Activated CD8-positive, alpha-beta T cell treated with anti-CD3 and anti-CD28 coated beads for 36 hours (primary cell): ENCODE results near the gene CFAP300. TPM values are rescaled to one million over a fixed set of nuclear protein-coding genes. Genes with fewer than 3 reads are reported as not detected.

Experiments
- ATAC-seq: fragments of 200-7000 bp; cut with Tn5 transposase; one replicate; pipeline ENCODE4 v1.10.0; 2021; ENCODE audit warnings: mild to moderate bottlenecking, moderate library complexity
- CTCF ChIA-PET: fragments of 350-600 bp; sonication (Branson Sonifier 250); formaldehyde crosslinking; loops from one replicate; lab custom pipeline; 2021; ENCODE audit warnings: antibody characterized with exemption; lab: Charles Lee
- POLR2A ChIA-PET: fragments of 350-600 bp; sonication (Branson Sonifier 250); formaldehyde crosslinking; loops from one replicate; lab custom pipeline; 2021; ENCODE audit warnings: antibody characterized with exemption; lab: Charles Lee
- DNase-seq: peaks from one replicate; pipeline ENCODE4 v3.0.0-alpha.2; 2020
- H3K27ac Mint-ChIP-seq: one replicate; pipeline ENCODE4 v1.8.0; 2021; ENCODE audit warnings: mild to moderate bottlenecking, mixed read lengths
- H3K27me3 Mint-ChIP-seq: one replicate; pipeline ENCODE4 v1.8.0; 2021; ENCODE audit warnings: mixed read lengths
- H3K36me3 Mint-ChIP-seq: one replicate; pipeline ENCODE4 v1.8.0; 2021; ENCODE audit warnings: low read depth, mixed read lengths
- H3K4me1 Mint-ChIP-seq: one replicate; pipeline ENCODE4 v1.8.0; 2021; ENCODE audit warnings: low read depth, mixed read lengths
- H3K4me3 Mint-ChIP-seq: one replicate; pipeline ENCODE4 v1.8.0; 2021; ENCODE audit warnings: mild to moderate bottlenecking, moderate library complexity, mixed read lengths
- H3K9me3 Mint-ChIP-seq: one replicate; pipeline ENCODE4 v1.8.0; 2021; ENCODE audit warnings: mixed read lengths
- intact Hi-C: fragments of 100-400 bp; cut with micrococcal nuclease; formaldehyde crosslinking; loops from one replicate; pipeline ENCODE4 v1.10.0; 2022
- total RNA-seq, 2 experiments: library from RNA; stranded (reverse); gene quantifications; one replicate each; pipeline ENCODE4 v1.2.3, GENCODE V29; 2021
- TF ChIP-seq, protein P1 (sequence below): fragments of 200-600 bp; IDR thresholded peaks from one replicate; pipeline ENCODE4 v1.8.0; 2022; ENCODE audit warnings: antibody characterized with exemption, mild to moderate bottlenecking

CFAP300 gene
- total RNA-seq, 2 experiments from 2014 or later = not detected

DNA sequence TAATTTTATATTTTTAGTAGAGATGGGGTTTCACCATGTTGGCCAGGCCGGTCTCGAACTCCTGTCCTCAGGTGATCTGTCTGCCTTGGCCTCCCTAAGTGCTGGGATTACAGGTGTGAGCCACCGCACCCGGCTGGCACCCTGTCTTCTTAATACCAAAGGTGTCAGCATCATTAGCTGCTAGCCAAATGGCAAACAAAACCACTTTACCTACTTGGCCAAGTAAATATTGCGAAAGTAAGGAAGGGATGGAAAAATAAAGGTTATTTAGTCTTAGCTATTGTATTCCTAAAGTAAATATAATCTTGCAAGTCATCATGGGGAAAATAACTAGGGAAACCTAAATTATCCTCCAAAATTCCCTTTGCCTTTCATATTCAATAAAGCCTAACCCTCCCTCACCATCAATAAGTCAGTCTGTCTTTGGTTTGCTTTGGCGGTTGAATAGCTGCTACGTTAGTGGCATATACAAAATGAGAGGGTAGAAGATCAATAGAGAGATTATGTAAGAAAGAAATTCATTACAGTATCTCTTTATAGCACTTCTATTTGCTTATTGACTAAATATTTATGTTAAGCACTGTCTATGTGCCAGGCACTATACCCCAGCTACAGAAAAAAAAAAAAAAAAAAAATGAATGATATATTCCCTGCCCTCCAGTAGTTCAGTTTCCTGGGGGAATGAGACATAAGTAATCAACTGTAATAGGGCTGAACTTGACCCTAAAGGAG is 40.2 kb upstream of the CFAP300 start:
- POLR2A ChIA-PET = no interaction called here
- intact Hi-C loops = loop anchor here (1.0 to 10.0 kb wide), 2 partner anchors 92 to 147 kb away; partner anchors contain the start of genes ANGPTL5 and CEP126
- no peak overlapping the region for H3K4me3 Mint-ChIP-seq

DNA sequence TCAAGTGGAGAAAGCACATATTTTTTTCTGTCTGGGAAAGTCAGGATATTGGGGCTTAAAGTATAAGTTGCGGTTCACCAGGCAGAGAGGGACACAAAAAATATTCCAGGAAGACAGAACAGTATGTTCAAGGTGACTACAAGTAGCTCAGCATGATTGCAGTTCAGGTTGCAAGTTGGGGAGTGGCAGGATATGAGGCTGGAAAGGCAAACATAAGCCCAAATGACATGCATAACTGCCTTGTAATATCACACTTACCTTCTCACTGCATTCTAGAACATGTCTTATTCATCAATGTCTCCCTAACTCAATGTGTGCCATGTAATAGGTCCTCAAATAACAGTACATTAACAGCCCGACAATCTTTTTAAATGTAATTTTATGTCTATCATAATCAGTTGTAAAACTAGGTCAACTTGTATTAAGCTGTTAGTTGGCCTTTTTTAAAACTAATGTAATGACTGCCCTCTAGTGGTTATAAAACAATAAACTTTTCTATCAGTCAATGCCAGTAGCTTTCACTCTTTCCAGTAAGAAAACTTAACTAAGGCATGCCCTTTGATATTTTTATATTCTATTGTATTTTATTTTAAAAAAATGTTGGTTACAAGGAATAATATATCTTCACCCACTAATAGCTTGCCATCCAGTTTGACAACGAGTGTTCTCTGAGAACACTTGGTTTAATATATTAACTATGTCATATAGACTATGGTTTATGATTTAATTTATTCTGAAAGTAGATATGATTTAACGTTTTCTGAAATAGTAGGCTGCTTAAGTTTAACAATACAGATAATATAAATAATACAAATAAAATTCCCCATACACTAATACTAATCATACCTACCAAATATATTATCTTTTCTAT is 39.4 kb upstream of the CFAP300 start:
- Mint-ChIP-seq H3K27ac (no peak overlapping the region), H3K4me1 (peaks cover 5% of the 10 kb centered on the region), H3K27me3 (peaks cover 8% of the 10 kb centered on the region), H3K9me3 (no peaks in the 10 kb centered on the region), H3K36me3 (no peaks in the 10 kb centered on the region), H3K4me3 (no peak overlapping the region)
- intact Hi-C loops = loop anchor here (1.0 to 10.0 kb wide), 2 partner anchors 93 to 148 kb away; partner anchors contain the start of genes ANGPTL5 and CEP126
- ATAC-seq (peak; percentile 47), DNase-seq (no peak)
- TF ChIP-seq, protein P1, sequence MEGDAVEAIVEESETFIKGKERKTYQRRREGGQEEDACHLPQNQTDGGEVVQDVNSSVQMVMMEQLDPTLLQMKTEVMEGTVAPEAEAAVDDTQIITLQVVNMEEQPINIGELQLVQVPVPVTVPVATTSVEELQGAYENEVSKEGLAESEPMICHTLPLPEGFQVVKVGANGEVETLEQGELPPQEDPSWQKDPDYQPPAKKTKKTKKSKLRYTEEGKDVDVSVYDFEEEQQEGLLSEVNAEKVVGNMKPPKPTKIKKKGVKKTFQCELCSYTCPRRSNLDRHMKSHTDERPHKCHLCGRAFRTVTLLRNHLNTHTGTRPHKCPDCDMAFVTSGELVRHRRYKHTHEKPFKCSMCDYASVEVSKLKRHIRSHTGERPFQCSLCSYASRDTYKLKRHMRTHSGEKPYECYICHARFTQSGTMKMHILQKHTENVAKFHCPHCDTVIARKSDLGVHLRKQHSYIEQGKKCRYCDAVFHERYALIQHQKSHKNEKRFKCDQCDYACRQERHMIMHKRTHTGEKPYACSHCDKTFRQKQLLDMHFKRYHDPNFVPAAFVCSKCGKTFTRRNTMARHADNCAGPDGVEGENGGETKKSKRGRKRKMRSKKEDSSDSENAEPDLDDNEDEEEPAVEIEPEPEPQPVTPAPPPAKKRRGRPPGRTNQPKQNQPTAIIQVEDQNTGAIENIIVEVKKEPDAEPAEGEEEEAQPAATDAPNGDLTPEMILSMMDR = peak; percentile 68
- CTCF ChIA-PET = interaction anchor here (0.6 to 7.2 kb wide), 24 partner anchors 9 to 248 kb away, joined by 3 to 123 read pairs (median 4); partner anchors contain the start of gene CEP126
- POLR2A ChIA-PET = no interaction called here

More for the DNA sequence above, 40.2 kb upstream of the CFAP300 start:
- no peak overlapping the region for H3K27ac Mint-ChIP-seq
- peaks cover 5% of the 10 kb centered on the region for H3K4me1 Mint-ChIP-seq
- H3K27me3 Mint-ChIP-seq = peaks cover 8% of the 10 kb centered on the region
- DNase-seq (no peak), ATAC-seq (no peak)
- H3K9me3 Mint-ChIP-seq = no peaks in the 10 kb centered on the region
- H3K36me3 Mint-ChIP-seq = no peaks in the 10 kb centered on the region
- CTCF ChIA-PET = interaction anchor here (0.6 to 7.2 kb wide), 19 partner anchors 10 to 247 kb away, joined by 3 to 123 read pairs (median 6); partner anchors contain the start of gene CEP126
- TF ChIP-seq, protein P1 = no peak

DNA sequence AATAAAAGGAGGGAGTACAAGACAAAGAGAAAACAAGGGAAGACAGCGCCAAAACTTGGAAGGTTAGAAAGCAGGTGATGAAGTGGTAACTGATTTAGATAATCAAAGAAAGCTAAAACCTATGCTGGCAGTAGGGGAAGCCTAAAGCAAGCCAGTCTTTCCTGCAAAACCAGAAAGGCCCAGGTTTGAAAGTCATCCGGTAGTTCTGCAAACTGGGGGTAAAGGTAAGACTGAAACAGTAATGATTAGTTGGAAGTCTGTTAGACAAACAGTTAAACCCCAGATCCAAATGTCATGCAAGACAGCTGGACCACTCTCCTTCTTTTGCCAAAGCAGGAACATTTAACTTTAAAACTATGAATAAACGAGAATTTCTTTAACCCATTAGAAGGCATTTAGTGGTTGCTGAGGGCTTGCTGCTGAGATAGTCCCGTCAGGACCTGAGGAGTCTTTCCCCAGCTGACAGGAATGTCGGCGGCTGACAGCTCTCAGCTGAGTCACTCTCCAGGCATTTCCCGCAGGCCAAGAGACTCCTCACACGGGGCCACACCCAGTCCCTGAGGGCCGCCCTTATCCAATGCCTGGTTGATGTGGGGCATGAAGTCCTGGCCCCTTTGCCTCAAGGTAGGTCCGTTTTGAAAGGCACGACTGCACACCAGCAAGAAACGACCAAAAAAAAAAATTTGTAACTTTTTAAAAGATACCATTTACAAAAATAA is 36.3 kb upstream of the CFAP300 start:
- Mint-ChIP-seq H3K27ac (no peak overlapping the region), H3K4me1 (no peaks in the 10 kb centered on the region), H3K27me3 (peaks cover 14% of the 10 kb centered on the region), H3K36me3 (no peaks in the 10 kb centered on the region), H3K9me3 (no peaks in the 10 kb centered on the region), H3K4me3 (no peak overlapping the region)
- intact Hi-C loops = no loop called here
- DNase-seq (no peak), ATAC-seq (no peak)
- CTCF ChIA-PET = interaction anchor here (1.0 kb wide), 1 partner anchor 150 kb away, joined by 8 read pairs; no protein-coding TSS in a partner anchor
- TF ChIP-seq, protein P1 = no peak
- POLR2A ChIA-PET = no interaction called here

DNA sequence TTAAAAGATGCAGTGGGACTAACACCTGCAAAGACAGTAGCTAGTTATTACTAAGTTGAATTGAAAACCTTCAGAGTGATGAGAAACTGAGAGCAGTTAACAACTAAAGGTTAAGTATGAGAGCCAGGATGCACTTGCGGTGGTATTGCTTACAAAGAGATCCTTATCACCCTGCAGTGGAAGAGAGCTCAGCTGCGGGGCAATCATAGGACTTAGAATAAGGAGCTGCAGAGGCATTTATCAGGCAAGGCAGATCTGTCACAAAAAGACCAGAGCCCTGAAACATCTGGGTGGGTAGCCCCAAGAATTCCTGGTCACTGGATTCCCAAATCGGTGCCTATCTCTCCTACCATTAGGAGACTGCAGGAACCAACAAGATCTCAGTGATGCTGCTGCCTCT is 34.3 kb upstream of the CFAP300 start:
- H3K4me1 Mint-ChIP-seq = no peaks in the 10 kb centered on the region
- H3K27ac Mint-ChIP-seq = no peak overlapping the region
- no peaks in the 10 kb centered on the region for H3K9me3 Mint-ChIP-seq
- ChIA-PET POLR2A (no interaction called here), CTCF (interaction anchor here (0.9 kb wide), 1 partner anchor 153 kb away, joined by 4 read pairs; no protein-coding TSS in a partner anchor)
- ATAC-seq = peak; percentile 58
- no peaks in the 10 kb centered on the region for H3K36me3 Mint-ChIP-seq
- intact Hi-C loops = no loop called here
- TF ChIP-seq, protein P1 = no peak
- H3K4me3 Mint-ChIP-seq = no peak overlapping the region
- peaks cover 14% of the 10 kb centered on the region for H3K27me3 Mint-ChIP-seq
- DNase-seq = peak; percentile 8
